ENCODE measurements around the gene ZSCAN30. TPM values are rescaled to one million over a fixed set of nuclear protein-coding genes. Genes with fewer than 3 reads are reported as not detected.

The ZSCAN30 gene
- total RNA-seq, 1 donor from 2014 or later: 10.2 TPM

DNA sequence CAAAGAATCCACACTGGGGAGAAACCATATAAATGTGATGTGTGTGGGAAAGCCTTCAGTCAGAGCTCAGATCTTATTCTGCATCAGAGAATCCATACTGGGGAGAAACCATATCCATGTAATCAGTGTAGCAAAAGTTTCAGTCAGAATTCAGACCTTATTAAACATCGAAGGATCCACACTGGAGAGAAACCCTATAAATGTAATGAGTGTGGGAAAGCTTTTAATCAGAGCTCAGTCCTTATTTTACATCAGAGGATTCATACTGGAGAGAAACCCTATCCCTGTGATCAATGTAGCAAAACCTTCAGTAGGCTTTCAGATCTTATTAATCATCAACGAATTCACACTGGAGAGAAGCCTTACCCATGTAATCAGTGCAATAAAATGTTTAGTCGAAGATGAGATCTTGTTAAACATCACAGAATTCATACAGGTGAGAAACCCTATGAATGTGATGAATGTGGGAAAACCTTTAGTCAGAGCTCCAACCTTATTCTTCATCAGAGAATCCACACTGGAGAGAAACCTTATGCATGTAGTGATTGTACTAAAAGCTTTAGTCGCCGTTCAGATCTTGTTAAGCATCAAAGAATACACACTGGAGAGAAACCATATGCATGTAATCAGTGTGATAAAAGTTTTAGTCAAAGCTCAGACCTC is 16.7 kb upstream of the ZSCAN30 start:
- DNase-seq (ENCODE audit: low spot score): no peak
- intact Hi-C loops (cut with micrococcal nuclease): no loop called here
- Mint-ChIP-seq H3K36me3 (ENCODE audit: low read depth) (peaks cover 56% of the 10 kb centered on the region), H3K9me3 (peaks cover 86% of the 10 kb centered on the region), H3K4me1 (ENCODE audit: low read depth) (no peaks in the 10 kb centered on the region), H3K27ac (no peak overlapping the region), H3K4me3 (no peak overlapping the region), H3K27me3 (ENCODE audit: insufficient read depth) (no peaks in the 10 kb centered on the region)

- no peaks in the 10 kb centered on the region for H3K4me1 Mint-ChIP-seq (ENCODE audit: low read depth)
- H3K27ac Mint-ChIP-seq: no peak overlapping the region
- H3K36me3 Mint-ChIP-seq (ENCODE audit: low read depth): peaks cover 72% of the 10 kb centered on the region
- DNase-seq (ENCODE audit: low spot score): no peak
- H3K27me3 Mint-ChIP-seq (ENCODE audit: insufficient read depth): no peaks in the 10 kb centered on the region
- peaks cover 88% of the 10 kb centered on the region for H3K9me3 Mint-ChIP-seq
- no peak overlapping the region for H3K4me3 Mint-ChIP-seq
- intact Hi-C loops (cut with micrococcal nuclease): no loop called here
Measured at GRCh38 chr18:35303610-35304009, 13.6 kb upstream of the ZSCAN30 start.

- H3K36me3 Mint-ChIP-seq (ENCODE audit: low read depth): peaks cover 71% of the 10 kb centered on the region
- peaks cover 20% of the 10 kb centered on the region for H3K4me1 Mint-ChIP-seq (ENCODE audit: low read depth)
- no peak overlapping the region for H3K27ac Mint-ChIP-seq
- no peak overlapping the region for H3K4me3 Mint-ChIP-seq
- no peaks in the 10 kb centered on the region for H3K27me3 Mint-ChIP-seq (ENCODE audit: insufficient read depth)
- peaks cover 54% of the 10 kb centered on the region for H3K9me3 Mint-ChIP-seq
- no peak for DNase-seq (ENCODE audit: low spot score)
- intact Hi-C loops (cut with micrococcal nuclease): no loop called here
Measured at GRCh38 chr18:35296060-35296459, 6.0 kb upstream of the ZSCAN30 start.

- peaks cover 32% of the 10 kb centered on the region for H3K9me3 Mint-ChIP-seq
- intact Hi-C loops (cut with micrococcal nuclease): loop anchor here (2.0 kb wide), 2 partner anchors 248 to 326 kb away; no protein-coding TSS in a partner anchor
- H3K27ac Mint-ChIP-seq: peak overlapping the region; percentile 99
- no peak for DNase-seq (ENCODE audit: low spot score)
- peak overlapping the region; percentile 100 for H3K4me3 Mint-ChIP-seq
- peaks cover 50% of the 10 kb centered on the region for H3K36me3 Mint-ChIP-seq (ENCODE audit: low read depth)
- peaks cover 52% of the 10 kb centered on the region for H3K4me1 Mint-ChIP-seq (ENCODE audit: low read depth)
- no peaks in the 10 kb centered on the region for H3K27me3 Mint-ChIP-seq (ENCODE audit: insufficient read depth)
Measured at GRCh38 chr18:35291166-35291565, 1.1 kb upstream of the ZSCAN30 start.

DNA sequence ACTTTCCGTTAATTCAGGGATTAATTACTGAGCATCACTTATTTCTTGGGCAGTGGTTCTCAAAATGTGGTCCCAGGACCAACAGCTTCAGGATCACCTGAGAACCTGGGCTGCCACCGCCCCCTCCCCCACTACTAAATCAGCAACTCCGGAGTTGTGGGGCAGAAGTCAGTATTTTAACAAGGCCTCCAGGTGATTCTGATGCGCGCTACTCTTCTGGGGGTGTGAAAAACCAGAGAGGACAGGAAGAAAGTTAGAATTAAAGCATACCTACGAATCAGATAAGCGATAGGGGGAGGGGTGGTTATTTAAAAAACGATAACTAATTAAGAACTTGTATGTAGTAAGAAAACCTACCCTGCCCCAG is 319 bp downstream of the ZSCAN30 start:
- H3K9me3 Mint-ChIP-seq: peaks cover 27% of the 10 kb centered on the region
- H3K36me3 Mint-ChIP-seq (ENCODE audit: low read depth): peaks cover 41% of the 10 kb centered on the region
- peak; percentile 33 for DNase-seq (ENCODE audit: low spot score)
- peak overlapping the region; percentile 100 for H3K4me3 Mint-ChIP-seq
- peaks cover 44% of the 10 kb centered on the region for H3K4me1 Mint-ChIP-seq (ENCODE audit: low read depth)
- intact Hi-C loops (cut with micrococcal nuclease): loop anchor here (1.0 to 2.0 kb wide), 9 partner anchors 22 to 778 kb away; partner anchors contain the start of genes INO80C, RPRD1A, ZNF24 and ZNF396
- H3K27me3 Mint-ChIP-seq (ENCODE audit: insufficient read depth): no peaks in the 10 kb centered on the region
- peak overlapping the region; percentile 99 for H3K27ac Mint-ChIP-seq

DNA sequence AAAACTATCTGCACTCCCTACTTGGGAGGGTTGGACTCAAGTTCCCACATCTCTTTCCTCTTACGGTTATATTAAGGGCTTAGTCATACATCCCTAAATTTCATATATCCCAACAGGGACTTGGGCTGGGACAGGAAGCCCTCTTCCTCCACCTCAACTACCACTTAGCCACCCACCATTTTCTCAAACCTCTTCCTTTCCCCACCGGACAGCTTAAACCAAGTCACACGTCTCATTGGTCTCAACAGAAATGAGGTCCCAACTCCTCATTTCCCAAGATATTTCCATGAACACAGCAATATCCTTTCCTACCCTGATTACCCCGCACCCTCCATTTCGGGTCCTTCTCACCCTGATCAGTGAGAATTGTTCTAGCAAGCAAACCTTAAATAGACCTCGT is 736 bp downstream of the ZSCAN30 start:
- H3K4me3 Mint-ChIP-seq: peak overlapping the region; percentile 100
- DNase-seq (ENCODE audit: low spot score): no peak
- intact Hi-C loops (cut with micrococcal nuclease): no loop called here
- no peaks in the 10 kb centered on the region for H3K27me3 Mint-ChIP-seq (ENCODE audit: insufficient read depth)
- peaks cover 39% of the 10 kb centered on the region for H3K36me3 Mint-ChIP-seq (ENCODE audit: low read depth)
- H3K9me3 Mint-ChIP-seq: peaks cover 24% of the 10 kb centered on the region
- H3K27ac Mint-ChIP-seq: peak overlapping the region; percentile 99
- H3K4me1 Mint-ChIP-seq (ENCODE audit: low read depth): peaks cover 41% of the 10 kb centered on the region

GRCh38 chr18:35284841-35285240 is 5.2 kb downstream of the ZSCAN30 start:
- H3K36me3 Mint-ChIP-seq (ENCODE audit: low read depth): peaks cover 43% of the 10 kb centered on the region
- peaks cover 28% of the 10 kb centered on the region for H3K4me1 Mint-ChIP-seq (ENCODE audit: low read depth)
- DNase-seq (ENCODE audit: low spot score): no peak
- no peak overlapping the region for H3K27ac Mint-ChIP-seq
- no peak overlapping the region for H3K4me3 Mint-ChIP-seq
- peaks cover 50% of the 10 kb centered on the region for H3K9me3 Mint-ChIP-seq
- intact Hi-C loops (cut with micrococcal nuclease): no loop called here
- no peaks in the 10 kb centered on the region for H3K27me3 Mint-ChIP-seq (ENCODE audit: insufficient read depth)

DNA sequence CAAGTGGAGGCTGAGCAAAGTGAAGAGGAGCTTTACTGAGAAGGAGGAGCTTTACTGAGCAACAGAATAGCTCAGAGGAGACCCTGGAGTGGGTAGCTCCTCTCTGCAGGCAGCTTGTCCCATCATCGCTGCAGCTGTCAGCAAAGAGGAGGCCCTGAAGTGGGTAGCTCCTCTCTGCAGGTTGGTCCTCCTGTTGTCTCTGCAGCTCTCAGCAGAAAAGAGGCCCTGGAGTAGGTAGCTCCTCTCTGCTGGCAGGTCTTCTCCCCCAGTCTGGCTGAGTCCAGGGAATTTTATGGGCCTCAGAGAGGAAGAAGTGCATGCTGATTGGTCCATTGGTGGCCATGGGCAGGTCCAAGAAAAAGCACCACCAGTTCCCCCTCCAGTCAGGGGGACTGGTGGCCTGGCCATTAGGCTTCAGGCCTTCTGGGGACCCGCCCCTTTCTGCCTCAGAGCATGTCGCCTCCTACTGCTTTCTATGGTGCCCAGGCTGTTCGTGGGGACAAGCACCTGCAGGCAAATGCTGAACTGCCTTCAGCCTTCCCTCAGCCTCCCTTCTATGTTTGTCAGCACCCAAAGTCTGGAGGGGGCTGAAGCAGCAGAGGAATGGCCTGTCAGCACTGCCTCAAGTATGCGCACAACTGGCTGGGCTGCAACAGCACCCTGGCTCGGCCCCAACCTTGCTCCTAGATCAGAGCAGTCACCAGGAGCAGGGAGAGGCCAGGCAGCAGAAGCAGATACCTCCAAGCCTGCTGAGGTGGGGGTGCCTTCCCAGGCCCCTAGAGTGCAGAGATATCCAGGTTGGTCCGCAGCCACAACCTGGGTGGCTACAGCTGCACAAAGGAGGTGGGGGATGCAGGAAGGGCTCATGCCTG is 5.9 kb downstream of the ZSCAN30 start:
- H3K36me3 Mint-ChIP-seq (ENCODE audit: low read depth): peaks cover 47% of the 10 kb centered on the region
- H3K4me1 Mint-ChIP-seq (ENCODE audit: low read depth): peaks cover 22% of the 10 kb centered on the region
- no peaks in the 10 kb centered on the region for H3K27me3 Mint-ChIP-seq (ENCODE audit: insufficient read depth)
- peaks cover 52% of the 10 kb centered on the region for H3K9me3 Mint-ChIP-seq
- DNase-seq (ENCODE audit: low spot score): no peak
- intact Hi-C loops (cut with micrococcal nuclease): no loop called here
- no peak overlapping the region for H3K4me3 Mint-ChIP-seq
- no peak overlapping the region for H3K27ac Mint-ChIP-seq

- no peak overlapping the region for H3K4me3 Mint-ChIP-seq
- H3K36me3 Mint-ChIP-seq (ENCODE audit: low read depth): peaks cover 47% of the 10 kb centered on the region
- no peaks in the 10 kb centered on the region for H3K27me3 Mint-ChIP-seq (ENCODE audit: insufficient read depth)
- DNase-seq (ENCODE audit: low spot score): no peak
- intact Hi-C loops (cut with micrococcal nuclease): no loop called here
- peaks cover 54% of the 10 kb centered on the region for H3K9me3 Mint-ChIP-seq
- no peak overlapping the region for H3K27ac Mint-ChIP-seq
- peaks cover 21% of the 10 kb centered on the region for H3K4me1 Mint-ChIP-seq (ENCODE audit: low read depth)
Measured at GRCh38 chr18:35282353-35282752, 7.7 kb downstream of the ZSCAN30 start.

DNA sequence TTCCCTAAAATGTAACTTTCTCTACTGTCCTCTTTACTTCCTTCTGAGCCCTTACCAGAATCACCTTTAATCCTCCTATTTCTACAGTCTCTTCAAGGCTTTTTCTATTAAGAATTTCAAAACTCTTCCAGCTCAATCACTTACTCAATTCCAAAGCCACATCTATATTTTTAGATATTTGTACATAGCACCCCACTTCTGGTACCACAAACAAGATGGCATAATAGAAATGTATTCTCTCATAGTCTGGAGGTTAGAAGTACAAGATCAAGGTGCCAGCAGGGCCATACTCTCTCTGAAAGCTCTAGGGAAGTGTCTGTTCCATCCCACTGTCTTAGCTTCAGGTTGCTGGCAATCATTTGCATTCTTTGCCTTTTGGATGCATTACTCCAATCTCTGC is 11.1 kb downstream of the ZSCAN30 start:
- no peak for DNase-seq (ENCODE audit: low spot score)
- Mint-ChIP-seq H3K27ac (no peak overlapping the region), H3K27me3 (ENCODE audit: insufficient read depth) (no peaks in the 10 kb centered on the region), H3K36me3 (ENCODE audit: low read depth) (peaks cover 42% of the 10 kb centered on the region), H3K4me3 (no peak overlapping the region), H3K4me1 (ENCODE audit: low read depth) (peaks cover 20% of the 10 kb centered on the region), H3K9me3 (peaks cover 51% of the 10 kb centered on the region)
- intact Hi-C loops (cut with micrococcal nuclease): no loop called here

GRCh38 chr18:35278085-35278484 is 11.9 kb downstream of the ZSCAN30 start:
- Mint-ChIP-seq H3K4me1 (ENCODE audit: low read depth) (peaks cover 20% of the 10 kb centered on the region), H3K9me3 (peaks cover 56% of the 10 kb centered on the region), H3K4me3 (no peak overlapping the region), H3K36me3 (ENCODE audit: low read depth) (peaks cover 40% of the 10 kb centered on the region), H3K27me3 (ENCODE audit: insufficient read depth) (no peaks in the 10 kb centered on the region), H3K27ac (no peak overlapping the region)
- intact Hi-C loops (cut with micrococcal nuclease): no loop called here
- no peak for DNase-seq (ENCODE audit: low spot score)

DNA sequence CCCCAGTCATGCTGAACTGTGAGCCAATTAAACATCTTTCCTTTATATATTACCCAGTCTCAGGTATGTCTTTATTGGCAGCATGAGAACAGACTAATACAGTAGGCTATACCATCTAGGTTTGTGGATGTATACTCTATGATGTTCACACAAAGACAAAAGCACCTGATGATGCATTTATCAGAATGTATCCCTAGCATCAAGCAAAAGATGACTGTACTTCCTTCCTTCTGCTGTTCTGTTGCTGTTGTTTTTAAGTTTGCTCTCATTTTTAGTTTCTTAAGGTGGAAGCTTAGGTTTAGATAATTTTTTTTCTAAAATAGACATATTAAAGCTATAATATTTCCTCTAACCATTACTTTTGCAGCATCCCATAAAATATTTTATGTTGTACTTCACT is 12.4 kb downstream of the ZSCAN30 start:
- H3K27me3 Mint-ChIP-seq (ENCODE audit: insufficient read depth): no peaks in the 10 kb centered on the region
- no peak for DNase-seq (ENCODE audit: low spot score)
- intact Hi-C loops (cut with micrococcal nuclease): no loop called here
- peaks cover 57% of the 10 kb centered on the region for H3K9me3 Mint-ChIP-seq
- H3K27ac Mint-ChIP-seq: no peak overlapping the region
- H3K4me1 Mint-ChIP-seq (ENCODE audit: low read depth): peaks cover 17% of the 10 kb centered on the region
- no peak overlapping the region for H3K4me3 Mint-ChIP-seq
- peaks cover 37% of the 10 kb centered on the region for H3K36me3 Mint-ChIP-seq (ENCODE audit: low read depth)

- no peak for DNase-seq (ENCODE audit: low spot score)
- H3K4me3 Mint-ChIP-seq: no peak overlapping the region
- intact Hi-C loops (cut with micrococcal nuclease): no loop called here
- peaks cover 48% of the 10 kb centered on the region for H3K9me3 Mint-ChIP-seq
- no peaks in the 10 kb centered on the region for H3K27me3 Mint-ChIP-seq (ENCODE audit: insufficient read depth)
- peaks cover 13% of the 10 kb centered on the region for H3K4me1 Mint-ChIP-seq (ENCODE audit: low read depth)
- no peak overlapping the region for H3K27ac Mint-ChIP-seq
- peaks cover 26% of the 10 kb centered on the region for H3K36me3 Mint-ChIP-seq (ENCODE audit: low read depth)
Measured at GRCh38 chr18:35276267-35276666, 13.8 kb downstream of the ZSCAN30 start.

Measured in activated T-helper 1 cell treated with anti-CD3 and anti-CD28 coated beads, Interleukin-12 subunit alpha, Interleukin-12 subunit beta, Interleukin-2, Interleukin-4 antibody, amounts not matched to agents 30 ng/mL and 10 ng/mL and 1 ng/mL, durations not matched to agents 14 hours and 24 hours and 36 hours (primary cell).